HG03095 (cell line): ENCODE data around the gene MED27.

Experiments
- ATAC-seq: cut with Tn5 transposase; IDR thresholded peaks from one replicate; pipeline ENCODE4 v1.9.1; 2021; ENCODE audit warnings: moderate library complexity; ENCODE audit not compliant: unreplicated experiment

The MED27 gene

DNA sequence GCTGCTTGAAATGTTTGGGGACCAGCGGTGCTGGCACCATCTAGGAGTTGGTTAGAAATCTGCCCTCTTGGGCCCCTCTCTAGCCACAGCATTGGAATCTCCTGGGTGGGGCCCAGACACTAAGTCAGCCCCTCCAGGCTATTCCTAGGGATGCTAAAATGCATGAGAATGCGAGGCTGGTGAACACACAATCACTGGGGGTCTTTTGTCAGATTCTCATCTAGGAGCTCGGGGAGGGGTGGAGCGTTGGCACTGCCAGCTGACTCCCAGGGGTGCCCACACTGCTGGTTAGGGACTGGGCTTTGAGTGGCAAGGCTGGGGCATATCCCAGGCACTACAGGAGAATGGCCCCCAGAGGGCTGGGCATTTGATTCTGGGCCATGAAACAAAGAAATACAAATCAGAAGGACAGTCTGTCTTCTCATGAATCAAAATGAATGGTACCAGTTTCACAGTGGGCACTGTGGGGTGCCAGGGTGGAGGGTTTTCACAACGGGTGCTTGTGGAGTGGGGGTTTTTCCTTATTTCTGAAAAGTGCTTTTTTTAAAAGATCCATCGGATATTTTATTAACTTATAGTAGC, 212.0 kb downstream of the MED27 start:
- no peak for ATAC-seq

DNA sequence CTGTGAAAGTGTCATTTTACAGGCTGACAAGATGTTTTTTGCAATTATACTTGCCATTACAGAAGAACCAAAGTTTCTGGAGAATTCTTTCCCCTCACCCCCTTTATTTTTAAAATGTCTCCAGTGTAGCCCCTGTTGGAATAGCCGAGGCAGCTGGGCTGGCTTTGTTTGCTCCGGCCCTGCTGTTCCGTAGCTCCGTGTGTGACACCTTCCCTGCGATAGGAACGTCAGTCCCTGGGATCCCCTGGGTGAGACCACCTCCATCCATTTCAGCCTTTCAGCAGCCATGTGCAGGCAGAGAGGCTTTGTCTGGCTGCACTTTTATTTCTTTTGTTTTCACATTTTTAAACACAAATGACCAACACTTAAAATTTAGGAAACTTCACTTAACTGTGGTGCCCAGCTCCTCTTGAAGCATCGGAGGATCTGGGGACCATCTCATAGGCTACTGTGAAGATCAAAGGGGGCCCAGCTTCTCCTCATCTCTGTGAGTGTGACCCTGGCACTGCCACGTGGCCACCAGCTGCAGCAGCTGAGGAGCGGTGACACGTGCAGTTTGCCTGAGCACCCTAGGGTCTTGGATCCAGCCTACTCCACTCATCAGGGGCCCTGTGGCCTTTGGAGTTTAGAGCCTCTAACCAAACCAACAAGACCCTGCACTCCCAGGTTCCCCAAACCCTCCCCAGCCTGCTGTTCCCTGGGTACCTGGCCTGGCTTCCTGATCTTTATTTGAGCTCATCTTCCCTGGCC, 214.0 kb downstream of the MED27 start:
- ATAC-seq, result no peak

DNA sequence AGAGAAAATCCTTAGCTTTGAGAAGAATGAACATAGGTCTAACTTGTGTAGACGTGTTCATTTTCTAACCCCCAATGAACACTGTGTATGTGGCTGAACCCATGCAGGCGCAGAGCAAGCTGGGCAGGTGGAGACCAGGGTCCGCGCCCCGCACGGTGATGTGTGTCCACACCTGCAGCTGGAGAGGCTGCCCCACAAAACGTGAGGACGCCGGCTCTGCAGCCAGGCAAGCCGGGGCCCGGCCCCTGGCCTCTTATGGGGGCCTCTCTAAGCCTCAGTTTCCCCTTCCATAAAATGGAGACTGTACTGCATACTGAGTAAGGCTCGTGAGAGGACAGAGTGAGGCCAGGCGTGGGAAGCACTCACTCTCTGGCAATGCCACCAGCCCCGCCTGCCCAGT, 215.1 kb downstream of the MED27 start:
- no peak for ATAC-seq

DNA sequence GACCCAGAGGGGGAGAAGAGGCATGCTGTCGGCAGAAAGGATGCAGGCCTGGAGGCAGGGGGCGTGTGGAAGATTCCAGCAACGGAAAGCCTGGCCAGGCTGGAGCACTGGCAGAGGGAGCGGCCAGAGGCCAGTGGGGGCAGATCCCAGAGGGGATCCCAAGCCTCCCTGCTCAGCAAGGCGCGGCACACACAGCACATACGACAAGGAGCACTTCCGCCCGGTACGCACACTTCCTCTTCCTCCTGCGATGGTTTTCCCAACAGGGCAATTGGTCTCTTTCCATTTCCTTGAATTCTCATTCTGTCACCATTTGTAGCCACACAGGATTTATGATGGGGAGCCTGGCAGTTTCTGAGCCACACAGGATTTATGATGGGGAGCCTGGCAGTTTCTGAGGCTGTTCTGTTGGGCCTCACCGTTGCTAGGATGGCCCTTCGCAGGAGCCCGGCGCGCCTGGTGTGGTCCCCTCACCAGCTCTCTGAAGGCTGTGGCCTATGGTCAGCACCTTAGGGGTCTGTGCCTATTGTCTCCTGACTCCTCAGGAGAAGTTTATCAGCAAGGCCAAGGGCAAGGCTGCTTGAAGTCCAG, 216.3 kb downstream of the MED27 start:
- no peak for ATAC-seq

DNA sequence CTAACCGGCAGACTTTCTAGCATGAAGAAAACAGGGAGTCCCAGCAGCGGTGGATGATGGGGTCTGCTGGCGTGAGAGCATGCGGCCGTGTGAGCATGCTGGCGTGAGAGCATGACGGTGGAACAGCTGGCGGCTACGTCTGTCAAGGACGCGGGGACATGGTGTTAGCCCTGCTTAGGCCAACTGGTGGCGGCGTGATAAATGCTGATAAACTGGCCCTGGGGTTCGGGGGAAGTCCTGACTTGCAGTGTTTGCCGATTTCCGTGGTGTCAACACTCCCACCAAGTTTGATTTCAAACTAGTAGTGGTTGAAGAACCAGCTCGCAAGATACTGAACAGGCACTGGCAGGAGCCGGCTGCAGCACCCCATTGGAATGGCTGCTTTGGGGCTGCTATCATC, 217.4 kb downstream of the MED27 start:
- ATAC-seq, result no peak

DNA sequence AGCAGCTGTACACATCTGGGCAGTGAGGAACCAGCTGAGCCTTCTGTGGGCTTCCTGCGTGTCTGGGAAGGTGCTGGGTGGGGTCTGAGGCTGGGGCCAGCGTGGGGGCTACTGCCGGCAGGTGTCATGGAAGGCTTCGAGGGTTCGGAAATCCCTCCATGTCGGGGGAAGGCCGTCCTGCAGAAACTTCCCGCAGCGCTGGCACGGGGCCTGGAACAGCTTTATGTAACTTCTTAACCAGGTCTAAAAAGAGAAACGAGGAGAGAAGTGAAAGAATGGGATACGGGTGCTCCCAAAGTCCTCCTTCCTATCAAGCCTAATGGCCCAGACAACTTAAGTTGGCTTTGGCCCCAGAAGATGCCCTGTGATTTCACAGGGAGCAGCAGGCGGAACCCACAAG, 219.2 kb downstream of the MED27 start:
- ATAC-seq, result no peak

DNA sequence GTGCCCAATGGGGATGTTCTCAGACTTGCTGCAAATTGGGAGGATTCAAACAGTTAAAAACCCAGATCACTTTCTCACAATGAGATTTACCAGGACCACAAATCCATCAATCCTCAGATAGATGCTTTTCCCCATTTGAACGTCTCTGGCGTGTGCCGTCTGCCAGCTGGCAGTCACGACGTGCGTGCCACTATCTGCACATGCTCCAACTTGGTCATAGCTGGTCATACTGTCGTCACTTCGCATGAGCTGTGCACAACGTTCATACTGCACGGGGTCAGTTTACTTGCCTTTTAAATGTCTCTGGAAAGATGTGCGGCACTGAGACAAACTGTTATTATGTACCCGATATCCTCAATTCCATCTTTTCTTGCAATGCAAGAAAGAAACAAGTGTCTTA, 221.5 kb downstream of the MED27 start:
- no peak for ATAC-seq

DNA sequence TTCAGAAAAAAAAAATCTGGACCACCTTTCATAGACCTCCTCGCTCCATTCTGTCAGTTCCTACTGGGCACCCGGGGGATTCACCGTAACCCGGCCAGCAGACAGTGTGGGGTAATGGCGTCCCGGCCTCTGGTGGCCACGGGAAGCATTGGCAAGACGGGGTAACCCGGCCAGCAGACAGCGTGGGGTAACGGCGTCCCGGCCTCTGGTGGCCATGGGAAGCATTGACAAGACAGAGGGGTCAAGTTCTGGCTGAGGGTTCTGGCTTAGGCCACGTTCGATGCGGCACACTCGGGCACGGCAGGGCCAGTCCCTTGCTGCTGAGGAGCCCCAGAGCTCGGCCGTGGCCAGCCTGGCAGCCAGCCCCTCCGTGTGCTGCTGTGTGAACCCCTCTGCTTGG, 223.6 kb downstream of the MED27 start:
- ATAC-seq, result no peak

DNA sequence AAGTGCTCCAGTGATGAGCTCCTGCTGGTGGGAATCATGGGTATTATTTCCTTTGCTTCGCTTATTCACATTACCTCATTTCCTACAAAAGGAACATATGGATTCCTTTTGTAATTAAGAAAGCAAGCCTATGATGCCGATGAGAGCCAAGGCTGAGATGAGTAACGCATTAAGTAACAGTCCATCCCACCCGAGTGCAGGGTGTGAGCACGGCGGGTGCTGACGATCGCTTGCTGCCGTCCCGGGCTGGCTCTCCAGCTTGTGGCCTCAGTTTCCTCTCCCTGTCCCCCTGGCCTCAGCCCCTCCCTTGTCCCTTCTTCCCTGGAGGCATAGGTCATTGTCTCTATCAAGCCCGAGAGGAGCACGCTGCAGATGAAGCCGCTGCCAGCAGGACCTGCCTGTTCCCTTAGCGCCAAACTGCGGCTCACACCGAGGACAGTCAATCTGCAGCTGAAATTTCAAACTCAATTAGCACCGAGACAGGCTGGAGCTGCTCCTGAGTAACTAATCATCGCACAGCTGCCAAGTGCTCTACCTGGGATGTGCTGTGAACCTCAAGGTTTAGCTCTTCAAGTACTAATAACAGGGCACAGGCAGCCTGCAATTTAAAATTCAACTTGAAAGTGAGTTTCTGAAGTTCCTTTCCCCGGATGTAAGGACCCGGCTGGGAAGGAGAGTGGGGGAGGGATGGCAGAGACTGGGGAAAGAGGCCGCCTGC, 224.6 kb downstream of the MED27 start:
- ATAC-seq, result no peak

DNA sequence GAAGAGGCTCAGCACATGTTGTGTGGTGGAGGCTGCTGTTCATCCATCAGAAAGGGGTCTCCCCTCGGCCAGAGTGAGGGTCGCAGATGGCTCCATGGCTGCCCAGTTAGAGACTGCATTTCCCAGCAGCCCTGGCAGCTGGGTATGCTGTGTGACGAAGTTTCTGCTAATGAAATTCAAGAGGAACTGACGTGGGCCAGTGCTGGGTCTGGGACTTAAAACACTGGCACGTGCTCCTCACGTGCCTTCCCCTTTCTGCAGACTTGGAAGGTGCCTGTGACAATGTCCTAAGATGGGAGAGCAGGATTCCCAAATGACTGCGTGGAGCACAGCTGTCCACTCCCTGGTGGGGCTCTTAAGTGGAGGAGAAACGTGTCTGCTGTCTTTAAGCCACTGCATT, 225.3 kb downstream of the MED27 start:
- ATAC-seq, result no peak

DNA sequence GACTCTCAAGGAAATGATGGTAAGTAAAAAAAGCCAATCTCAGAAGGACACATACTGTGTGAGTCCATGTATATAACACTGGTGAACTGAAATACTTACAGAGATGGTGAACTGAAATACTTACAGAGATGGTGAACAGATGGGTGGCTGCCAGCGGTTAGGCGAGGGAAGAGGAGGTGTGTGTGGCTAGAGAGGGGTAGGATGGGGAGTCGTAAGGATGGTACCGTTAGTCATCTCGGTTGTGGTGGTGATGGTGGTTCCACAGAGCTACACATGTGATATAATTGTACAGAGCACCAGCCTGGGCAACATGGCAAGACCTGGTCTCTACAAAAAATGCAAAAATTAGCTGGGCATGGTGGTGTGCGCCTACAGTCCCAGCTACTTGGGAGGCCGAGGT, 226.2 kb downstream of the MED27 start:
- ATAC-seq, result no peak

DNA sequence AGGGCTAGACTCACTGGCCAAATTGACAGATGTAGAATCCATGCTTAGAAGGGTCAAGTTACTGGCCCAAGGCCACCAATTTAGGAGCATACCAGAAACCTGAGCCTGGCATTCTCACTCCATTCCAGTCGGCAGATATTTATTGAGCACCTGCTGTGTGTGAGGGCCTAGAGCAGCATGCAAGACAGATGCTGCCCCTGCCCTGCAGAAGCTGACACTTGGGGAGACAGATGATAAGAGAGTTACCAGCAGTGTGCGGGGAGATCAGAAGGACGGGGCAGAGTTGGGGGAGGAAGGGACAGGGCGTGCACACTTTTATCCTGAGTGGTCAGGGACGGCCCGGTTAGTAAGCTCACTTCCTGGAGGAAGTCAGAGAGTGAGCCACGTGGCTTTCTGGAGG, 228.3 kb downstream of the MED27 start:
- ATAC-seq, result no peak

DNA sequence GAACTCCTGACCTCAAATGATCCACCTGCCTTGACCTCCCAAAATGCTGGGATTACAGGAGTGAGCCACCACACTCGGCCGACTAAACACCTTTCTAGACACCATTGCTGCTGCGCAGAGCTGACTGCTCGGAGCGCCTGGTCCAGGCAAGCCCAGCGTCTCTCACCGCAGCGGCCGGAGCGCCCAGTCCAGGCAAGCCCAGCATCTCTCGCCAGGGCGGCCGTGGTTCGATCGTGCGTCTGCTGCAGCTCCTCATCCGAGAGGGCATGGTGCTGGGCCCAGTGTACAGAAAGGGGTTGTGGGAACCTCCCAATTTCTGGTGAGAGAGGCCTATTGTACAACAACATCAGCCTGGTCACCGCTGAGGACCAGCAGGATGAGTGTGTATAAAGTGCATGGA, 230.3 kb downstream of the MED27 start:
- ATAC-seq, result no peak

DNA sequence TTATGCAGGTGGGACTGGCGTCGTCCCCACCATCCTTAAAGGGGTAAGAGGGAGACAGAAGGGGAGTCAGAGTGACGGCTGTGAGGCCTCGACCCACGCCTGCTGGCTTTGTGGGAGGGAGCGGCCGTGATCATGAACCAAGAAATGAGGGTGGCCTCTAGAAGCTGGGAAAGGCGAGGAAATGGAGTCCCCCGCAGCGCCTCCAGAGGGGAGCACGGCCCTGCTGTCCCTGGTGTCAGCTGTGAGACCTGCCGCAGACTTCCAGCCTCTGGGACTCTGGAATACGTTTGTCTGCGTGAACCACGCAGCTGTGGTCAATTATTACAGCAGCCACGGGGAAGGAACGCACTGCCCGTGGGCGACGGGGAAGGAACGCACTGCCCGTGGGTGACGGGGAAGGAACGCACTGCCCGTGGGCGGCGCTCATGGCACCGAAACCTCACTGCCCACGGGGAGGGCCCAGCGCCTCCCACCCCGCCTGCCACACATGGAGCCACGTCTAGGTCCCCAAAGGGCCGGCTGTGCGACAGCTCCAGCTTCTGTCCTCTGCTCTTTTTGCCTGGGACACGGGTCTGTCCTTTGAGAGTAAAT, 231.0 kb downstream of the MED27 start:
- ATAC-seq, result no peak

DNA sequence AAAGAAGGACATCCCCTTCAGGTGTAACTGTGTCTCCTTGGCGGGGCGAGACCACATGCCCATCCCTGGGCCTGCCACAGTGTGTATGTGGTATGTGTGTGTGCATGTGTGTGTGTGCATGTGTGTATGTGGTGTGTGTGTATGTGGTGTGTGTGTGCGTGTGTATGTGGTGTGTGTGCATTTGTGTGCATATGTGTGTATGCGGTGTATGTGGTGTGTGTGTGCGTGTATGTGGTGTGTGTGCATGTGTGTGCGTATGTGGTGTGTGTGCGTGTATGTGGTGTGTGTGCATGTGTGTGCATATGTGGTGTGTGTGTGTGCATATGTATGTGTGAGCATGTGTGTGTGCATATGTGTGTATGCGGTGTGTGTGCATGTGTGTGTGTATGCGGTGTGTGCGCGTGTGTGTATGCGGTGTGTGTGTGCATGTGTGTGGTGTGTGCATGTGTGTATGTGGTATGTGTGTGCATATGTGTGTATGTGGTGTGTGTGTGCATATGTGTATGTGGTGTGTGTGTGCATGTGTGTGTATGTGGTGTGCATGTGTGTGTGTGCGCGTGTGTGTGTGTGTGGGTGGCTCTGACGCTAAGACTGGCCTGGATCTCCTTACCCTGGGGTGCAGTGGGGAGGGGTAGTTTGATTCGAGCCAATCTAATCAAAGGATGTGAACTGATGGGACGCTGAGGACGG, 231.9 kb downstream of the MED27 start:
- ATAC-seq, result no peak

DNA sequence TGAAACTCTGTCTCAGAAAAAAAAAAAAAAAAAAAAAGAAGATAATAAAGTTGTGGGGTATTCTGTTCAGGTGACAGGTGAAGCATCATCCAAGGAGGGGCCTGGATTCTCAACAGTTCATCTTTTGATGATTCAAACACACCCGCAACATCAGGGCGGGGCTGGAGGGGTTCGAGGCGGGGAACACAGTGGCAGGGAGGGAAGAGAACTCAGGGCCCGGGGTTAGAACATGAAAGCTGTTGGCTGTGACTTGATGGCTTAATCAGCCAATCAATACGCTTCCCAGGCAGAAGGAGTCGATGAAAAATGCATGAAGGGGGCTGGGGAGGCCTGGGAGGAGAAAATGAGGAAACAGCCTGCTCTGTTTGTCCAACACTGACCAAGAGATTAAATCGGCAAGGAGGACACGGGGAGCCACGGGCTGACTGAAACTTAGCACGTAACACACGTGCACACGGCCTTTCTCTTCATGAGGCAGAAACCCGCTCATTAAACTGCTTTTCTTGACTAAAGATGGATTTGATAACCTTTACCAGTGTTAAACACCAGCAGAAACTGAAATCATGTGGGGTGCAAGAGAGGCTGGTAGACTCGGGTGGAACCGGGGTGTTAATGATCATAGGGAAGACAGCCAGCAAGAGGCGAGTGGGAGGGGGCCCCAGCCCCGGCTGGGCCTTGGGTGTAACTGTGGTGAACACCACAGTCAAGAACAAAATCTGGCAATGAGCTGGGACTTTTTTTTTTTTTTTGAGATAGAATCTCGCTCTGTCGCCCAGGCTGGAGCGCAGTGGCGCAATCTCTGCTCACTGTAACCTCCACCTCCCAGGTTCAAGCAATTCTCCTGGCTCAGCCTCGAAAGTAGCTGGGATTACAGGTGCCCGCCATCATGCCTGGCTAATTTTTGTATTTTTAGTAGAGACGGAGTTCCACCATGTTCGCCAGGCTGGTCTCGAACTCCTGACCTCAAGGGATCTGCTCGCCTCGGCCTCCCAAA, 234.1 kb downstream of the MED27 start:
- no peak for ATAC-seq

DNA sequence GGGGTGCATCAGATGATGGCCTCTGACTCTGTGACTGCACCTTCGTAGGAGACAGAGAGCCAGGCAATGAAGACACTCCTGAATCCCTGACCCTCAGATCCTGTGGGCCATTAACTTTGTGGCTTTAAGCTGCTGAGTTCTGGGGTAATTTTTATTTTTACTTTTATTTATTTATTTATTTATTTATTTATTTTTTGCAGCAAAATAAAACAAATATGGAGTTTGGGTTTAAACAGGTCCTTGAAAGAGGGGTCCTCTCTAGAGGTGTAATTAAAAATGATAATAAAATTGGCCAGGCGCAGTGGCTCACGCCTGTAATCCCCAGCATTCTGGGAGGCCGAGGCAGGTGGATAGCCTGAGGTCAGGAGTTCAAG, 234.9 kb downstream of the MED27 start:
- no peak for ATAC-seq

DNA sequence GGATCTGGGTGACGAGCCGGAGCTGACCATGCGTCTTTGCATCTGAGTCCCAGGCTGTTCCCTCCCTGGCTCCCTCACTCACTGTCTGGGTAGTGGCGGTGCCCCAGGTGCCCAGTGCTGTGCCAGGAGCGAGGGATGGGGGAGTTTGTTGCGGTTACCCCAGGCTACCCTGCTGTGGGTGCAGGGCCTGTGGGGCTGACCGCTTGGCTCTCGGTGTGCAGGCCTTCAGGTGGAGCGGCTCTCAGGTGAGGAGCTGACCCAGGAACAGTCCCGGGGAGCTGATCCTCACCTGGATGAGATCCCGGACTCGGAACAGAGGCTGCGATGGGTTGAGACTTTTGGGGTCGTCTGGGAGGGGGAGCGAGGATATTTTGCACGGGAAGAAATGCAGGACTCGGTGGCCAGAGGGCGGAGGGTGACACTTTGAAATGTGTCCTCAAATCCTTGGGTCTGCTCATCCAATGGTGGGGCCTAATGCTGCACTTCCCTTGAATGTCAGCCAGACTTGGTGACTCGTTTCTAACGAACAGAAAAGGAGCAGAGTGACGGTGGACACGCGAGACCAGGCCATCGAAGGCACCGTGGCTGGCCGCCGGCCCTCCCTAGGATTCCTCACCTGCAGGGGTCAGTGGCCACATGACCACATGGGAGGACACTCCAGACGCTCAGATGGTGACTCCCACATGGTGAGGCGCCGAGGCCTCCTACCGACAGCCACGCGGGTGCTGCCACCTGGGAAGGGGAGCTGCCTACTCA, 235.5 kb downstream of the MED27 start:
- ATAC-seq, result no peak

DNA sequence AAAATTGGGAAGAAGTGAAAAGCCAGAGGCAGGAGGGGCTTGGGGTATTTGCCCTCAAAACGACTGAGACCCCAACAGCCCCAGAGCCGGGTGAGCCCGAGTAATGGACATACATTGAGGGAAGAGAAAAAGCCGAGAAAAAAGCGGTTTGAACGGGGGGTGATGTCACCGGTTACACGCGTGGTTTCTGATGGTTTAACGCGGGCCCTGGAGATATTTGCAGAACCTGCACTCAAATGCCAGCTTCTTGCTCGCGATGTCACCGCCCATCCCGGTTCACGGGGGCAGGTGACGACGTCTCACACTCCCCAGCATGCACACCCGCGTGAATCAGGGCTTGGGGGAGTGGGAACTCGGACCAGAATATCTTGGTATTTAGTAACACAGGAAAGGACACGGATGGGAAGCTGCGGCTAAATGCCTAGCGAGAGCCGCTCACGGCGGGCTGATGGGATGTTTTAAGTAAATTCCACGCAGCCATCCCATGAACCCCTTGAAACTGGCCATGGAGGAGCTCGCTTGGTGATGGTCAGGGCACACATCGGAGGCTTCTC, 237.8 kb downstream of the MED27 start:
- no peak for ATAC-seq
